NCI-H526 (cell line): ENCODE data around the gene RAMP3.
"Not testable (repeated sequence)": the region's sequence is repeated elsewhere in the genome, so short reads cannot be mapped to it uniquely, and the experiment has no call there.

Experiments used
- DNase-seq, 2 experiments: peaks; one replicate each; lab custom pipeline; 2025; lab: John Stamatoyannopoulos, UW

The RAMP3 gene, protein sequence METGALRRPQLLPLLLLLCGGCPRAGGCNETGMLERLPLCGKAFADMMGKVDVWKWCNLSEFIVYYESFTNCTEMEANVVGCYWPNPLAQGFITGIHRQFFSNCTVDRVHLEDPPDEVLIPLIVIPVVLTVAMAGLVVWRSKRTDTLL

DNA sequence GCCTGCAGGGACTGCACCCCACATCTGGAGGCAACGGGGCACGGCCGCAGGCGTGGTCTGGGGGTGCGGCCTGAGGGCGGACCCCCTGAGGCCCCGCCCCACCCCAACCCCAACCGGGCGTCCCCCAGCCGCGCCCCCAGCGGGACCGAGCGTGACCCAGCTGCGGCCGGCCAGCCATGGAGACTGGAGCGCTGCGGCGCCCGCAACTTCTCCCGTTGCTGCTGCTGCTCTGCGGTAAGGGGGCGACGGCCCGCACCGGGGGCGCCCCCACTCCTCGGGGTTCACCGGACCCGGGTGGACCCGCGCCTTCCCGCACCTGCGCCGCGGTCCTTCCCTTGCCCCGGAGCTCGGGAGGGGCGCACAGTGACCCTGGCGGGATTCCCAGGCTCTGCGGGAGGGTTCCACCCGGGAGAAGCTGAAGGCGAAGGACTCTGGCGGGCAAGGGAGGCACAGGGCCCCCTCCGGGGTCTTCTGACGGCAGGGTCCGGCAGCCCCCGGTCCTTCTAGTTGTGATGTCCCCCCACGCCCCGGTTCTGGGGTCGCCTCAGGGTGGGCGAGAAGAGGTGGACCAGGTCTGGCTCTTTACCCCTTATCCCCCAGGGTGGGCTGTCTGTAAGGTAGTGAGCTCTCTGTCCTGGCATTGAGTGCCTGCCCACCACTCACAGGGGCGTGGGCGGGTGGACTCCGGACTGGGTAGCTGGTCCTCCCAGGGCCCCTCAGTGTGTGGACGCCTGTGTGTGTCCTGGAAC is at the start of gene RAMP3:
RAMP3 (plus strand) TSS at position 139 of the 749 bp plus-strand sequence; CDS start at position 177, 38 bp downstream.
- no peak for DNase-seq

DNA sequence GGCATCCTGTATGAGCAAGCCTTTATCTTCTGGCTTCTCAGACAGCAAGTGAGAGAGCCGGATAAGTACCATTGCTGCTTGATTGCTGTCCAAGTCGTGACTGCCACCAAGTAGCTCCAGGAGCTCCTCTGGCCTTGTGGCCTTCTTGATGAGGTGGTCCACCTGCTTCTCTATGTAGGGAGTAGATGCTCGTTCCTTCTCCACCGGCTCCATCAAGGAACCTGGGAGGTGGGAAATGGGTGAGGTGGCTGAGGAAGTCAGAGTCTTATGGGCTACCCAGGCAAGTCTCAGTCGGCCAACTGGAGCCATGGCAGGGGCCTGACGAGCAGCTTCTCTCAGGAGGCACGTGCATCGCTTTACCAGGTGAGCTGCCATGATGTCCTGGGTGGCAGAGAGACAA is 48.7 kb upstream of the RAMP3 start:
- DNase-seq = no peak

DNA sequence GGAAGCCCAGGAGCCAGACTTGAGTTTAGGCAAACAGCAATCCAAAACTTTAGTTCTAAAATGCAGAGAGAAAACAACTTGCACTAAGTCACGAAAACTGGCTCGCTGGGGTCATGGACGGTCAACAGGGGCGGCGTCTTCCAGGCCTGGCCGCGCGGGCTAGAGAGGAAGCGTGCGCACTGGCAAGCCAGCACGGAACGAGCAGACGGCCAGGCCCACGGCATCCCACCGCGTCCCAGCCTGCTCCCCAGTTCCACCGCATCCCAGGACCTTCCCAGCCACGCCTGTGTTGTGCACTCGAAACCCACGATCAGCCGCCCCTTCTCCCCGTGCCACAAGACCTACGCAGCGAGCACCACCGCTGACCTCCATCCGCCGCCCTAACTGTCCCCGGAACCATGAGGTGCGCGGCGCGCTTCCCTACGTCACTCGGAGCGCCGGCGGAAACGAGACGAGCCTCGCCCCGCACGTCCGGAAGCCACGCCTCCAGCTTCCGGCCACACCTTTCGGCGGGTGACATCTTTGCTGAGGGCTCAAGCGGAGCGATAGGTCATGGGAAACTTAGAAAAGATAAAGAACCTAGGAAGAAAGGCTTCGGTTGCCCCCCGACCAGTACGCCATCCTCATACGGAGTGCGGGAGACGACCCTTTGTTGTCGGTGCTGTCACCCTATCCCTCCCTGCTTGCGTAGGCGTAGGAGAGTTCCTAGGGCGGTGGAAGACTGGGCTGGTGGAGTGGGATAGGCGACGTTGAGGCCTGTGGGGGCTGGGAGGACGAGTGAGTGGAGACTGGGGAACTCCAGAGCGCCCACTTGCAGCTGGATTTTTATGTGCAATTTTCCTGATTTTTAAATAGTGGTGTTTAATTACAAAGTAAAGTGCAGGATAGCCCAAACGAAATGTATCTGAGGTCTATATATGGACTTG is 46.0 kb upstream of the RAMP3 start, which contains the start of gene TBRG4:
TBRG4 (minus strand) TSS at position 400 of the 926 bp plus-strand sequence. CDS start 2,460 bp downstream, outside the sequence.
- peak; percentile 93 to 97 for DNase-seq

DNA sequence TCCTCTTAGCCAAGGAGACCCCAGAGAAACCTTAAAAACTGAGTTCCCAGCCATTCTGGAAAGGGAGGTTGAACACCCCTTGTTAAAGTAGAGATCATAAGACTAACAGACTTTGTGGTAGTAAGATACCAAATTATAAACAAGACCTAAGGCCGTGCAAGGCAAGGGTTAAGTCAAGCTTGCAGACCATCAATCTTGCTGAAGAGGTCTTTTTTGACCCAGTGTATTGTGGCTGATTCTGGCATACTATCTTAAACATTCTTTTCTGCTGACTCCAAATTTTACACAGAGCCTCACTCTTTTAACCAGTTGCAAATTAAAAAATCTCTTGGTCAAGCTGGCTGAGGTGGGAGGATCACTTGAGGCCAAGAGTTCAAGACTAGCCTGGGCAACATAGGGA is 44.9 kb upstream of the RAMP3 start:
- no peak for DNase-seq

DNA sequence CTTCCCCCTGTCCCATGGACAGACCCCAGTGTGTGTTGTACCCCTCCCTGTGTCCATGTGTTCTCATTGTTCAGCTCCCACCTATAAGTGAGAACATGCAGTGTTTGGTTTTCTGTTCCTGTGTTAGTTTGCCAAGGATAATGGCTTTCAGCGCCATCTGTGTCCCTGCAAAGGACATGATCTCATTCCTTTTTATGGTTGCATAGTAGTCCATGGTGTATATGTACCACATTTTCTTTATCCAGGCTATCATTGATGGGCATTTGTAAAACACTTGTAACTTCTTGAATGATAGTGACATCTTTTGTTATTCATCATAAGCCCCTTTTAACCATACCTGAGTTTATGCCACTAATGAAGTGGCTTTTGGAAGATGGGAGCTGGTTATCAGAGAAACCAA is 43.3 kb upstream of the RAMP3 start:
- DNase-seq = not testable (repeated sequence)

DNA sequence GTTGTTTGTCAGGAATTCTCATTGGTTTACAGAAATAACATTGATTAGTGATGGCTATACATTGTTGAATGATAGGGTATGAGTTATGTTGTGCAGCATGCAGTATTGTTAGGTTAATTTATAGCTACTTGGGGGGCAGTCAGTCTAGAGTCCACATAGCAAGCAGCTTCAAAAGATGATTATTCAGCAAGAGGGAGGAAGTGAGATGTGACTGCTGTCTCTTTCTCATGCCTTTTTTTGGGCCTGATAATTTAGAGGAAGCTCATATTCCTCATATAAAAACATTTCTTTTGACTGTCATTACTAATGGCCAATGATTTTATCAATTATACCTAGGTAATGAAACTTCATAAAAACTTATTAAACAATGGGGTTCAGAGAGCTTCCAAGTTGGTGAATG is 42.7 kb upstream of the RAMP3 start:
- DNase-seq = no peak

DNA sequence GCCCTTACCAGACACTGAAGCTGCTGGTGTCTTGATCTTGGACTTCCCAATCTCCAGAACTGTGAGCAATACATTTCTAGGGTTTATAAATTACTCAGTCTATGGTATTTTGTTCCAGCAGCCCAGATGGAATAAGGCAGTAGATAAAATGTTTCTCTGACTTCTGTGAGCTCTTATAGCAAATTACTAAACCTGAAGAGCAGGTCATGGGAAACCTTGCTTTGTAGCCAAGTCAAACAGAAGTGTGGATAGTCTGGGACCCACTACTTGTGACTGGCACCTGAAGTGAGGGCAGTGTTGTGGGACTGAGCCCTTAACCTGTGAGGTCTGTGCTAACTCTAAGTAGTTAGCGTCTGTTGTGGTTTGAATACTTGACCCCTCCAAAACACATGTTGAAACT is 41.5 kb upstream of the RAMP3 start:
- no peak for DNase-seq

DNA sequence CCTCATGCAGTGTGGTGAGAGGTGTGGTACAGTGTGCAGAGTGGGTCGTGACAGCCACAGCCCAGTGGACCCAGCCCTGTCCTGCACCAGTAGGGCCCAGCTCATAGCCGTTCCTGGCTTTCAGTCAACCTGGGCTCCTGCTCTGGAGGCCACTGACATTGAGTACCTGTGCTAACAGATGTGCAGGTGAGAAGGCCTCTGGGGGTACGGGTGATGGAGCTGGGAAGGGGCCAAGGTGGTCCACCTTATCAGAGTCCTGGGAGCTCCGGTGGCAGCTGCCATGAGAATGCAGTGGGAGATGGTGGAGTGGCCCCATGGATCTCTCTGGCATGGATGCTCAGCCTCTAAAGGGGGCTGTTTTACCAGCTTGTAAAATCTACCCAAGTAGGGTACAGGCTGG is 40.0 kb upstream of the RAMP3 start:
- no peak for DNase-seq

DNA sequence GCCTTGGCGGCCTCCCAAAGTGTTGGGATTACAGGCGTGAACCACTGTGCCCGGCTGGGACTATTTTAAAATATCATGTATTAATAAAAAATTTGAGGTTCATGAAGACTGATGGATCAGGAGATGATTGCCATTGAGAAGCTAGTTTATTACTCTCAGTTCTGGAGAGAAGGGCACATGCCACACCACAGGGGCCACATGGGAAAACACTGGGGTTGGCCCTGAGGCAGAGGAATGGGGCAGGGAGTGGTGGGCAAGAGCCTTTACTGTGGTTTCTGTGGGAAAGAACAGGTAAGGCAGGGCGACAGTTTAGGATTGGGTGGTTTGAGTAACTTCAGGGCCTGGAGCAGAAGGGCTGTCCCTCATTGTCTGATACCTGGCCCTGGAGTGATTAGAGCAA is 39.3 kb upstream of the RAMP3 start:
- no peak for DNase-seq

DNA sequence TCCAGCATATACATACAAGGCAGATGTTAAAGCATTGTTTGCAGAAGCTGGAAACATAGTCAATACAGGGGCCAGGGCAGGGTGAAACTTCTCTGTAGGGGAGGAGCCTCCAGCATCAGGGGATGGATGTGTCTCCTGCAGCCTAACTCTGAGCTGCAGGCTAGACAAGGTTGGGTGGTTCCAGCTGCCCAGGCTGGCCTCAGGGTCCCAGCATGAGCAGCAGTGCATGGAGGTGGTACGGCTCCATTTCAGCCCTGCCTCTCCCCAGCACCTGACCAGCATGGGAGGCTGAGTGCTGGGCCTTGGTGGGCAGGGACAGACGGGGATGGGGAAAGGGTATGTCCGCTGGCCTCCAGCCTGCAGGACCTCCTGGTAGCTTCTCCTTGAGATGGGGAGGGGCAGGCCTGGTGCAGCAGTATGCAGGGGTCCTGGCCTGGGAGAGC is 38.7 kb upstream of the RAMP3 start:
- DNase-seq = no peak

DNA sequence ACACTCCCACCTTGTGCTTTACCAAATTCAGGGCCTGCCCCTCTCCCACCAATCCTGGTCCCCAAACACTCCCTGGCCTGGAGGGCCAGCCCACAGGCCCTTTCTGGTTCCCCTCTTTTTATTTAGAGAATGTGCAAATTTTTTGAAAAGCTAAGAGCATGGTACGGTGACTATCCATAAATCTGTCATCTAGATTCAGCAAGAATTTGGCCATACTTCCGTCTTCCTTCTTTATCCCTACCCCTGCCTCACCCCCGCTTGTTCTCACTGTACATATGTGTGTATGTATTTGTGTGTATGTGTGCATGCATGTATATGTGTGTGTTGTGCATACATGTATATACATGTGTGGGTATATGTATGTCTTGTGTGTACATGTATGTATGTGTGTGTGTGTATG is 38.0 kb upstream of the RAMP3 start:
- no peak for DNase-seq

DNA sequence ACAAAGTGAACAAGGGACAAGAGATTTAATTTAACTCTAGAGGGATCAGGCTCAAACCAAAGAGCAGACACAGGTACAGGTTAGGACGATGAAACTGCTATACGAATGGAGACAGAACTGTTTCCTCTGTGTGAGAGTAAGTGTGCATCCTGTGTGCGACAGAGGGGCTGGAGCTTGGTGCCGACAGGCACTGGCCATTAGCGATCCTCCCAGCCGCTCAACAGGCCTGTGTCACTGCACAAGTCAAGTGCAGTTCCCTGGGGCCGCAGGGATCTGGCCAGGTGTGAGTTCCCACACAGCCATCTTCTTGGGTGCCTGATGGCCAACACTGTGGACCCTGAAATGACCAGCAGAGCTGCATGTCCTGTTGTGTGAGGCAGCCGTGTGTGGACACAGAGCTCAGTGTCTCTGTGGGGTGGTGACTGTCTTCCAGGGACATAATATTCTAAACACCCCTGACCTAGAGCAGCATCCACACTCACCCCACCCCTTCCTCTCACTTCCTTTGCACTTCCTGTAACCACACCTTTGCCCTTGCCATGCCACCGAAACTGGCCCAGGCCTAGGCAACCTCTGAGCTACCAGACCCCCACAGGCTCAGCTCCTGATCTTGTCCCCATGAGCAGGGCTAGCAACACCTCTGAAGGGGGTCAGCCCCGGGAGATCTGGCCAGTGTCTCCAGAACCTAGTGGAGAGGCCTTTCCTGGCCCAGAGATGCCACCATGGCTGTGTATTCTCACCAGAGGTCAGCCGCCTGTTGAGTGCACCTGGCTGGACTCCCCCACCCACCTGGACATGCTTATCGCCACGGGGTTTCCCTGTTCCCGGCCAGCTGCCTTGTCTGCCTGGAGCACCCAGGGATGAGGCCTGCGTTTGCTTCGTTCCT is 34.4 kb upstream of the RAMP3 start:
- DNase-seq = no peak

DNA sequence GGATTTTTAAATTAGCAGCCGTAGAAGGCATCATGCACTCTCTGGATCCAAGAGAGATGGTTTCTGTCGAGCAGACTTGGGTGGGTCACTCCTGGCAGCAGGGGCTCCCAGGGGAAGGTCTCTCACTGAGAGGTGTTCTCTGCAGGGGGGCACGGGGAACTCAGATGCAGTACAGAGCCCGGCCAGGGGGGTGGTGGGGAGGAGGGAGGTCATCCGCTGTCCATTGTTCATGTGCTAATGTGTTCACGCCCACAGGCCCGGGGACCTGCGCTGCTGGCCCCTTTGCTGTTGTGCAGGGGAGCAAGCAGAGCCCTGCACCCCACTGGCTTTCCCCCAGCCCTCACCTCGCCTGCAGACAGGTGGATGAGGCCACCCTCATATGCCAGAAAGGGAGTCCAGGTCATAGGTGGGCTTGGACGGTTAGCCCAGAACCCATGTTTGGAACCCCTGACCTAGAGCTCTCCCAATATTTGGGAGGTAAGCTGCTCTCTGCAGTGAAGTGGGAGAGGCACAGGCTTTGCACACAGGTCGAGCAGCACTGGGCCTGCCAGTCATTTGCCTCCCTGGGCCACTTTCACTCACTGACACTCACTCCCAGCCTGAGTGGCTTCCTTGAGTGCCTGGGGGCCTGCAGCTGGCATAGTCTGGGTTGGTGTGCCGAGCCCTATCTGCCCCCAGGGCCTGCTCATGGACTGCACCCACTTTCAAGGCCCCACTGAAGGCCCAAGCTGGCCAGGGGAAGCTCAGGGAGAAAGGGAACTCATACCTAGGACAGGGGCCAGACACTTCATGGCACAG is 33.5 kb upstream of the RAMP3 start:
- DNase-seq = no peak

DNA sequence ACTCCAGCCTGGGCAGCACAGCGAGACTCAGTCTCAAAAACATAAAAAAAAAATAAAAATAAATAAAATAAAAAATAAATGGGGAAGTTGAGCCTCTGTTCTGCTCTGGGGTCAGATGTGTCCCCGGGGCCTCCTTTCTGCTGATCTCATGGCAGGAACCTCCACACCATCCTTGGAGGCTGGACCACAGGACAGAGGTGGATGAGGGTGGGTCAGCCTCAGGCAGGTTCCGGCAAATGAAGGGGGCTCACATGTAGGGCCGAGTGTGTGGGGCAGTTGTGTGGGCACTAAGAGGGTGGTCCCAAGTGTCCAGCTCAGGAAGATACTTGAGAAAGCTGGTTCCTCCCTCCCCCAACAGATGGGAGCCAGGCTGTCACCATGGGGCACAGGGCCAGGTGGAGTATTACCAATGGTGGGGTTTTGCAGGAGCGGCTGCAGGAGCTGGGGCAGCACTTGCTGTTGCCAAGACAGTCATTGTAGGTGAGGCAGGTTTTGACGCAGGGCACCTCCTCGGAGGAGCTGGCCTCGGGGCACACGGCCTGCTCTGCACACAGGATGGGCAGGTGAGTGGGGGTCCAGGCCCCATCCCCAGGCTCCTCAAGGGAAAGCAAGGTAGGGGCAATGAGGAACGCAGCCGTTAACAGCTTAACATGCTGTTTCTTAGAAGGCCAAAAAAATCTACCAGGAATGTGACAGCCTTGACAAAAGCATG is 32.2 kb upstream of the RAMP3 start:
- DNase-seq = no peak

DNA sequence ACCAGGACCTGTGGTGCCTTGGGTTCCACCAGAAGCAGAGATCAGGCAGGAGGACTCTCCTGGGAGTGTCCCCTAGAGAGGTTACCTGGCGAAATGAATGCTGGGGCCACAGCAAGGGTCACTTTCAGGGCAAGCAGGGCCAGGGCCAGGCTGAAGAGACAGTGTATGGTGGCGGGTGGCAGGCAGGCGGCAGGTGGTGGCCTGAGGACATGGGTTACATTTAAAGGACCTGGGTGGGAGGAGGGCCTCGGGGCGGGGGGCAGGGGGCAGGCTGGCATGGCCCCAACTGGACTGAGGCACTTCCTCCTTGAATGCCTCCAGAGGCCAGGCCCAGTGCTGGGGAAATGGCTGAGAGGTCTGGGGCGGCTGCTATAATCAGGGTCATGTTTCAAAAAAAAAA is 31.4 kb upstream of the RAMP3 start:
- no peak for DNase-seq

DNA sequence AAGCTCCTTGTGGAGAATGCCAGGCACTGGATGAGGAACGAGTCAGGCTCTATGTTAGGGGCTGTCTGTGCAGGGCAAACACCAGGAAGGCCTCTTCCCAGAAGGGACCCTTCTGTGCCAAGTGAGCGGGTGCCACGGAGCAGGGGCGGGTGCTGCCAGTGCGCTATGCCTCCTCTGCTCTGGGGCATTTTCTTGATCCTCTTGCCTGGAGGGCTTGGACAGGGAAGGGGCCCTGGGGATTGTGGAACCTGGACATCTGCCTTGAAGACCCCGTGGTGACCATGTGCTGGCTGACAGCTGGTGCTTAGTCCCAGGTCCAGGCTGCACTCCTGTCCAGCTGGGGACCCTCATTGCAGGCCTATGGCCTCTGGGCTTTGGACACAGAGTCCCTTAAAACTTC is 30.7 kb upstream of the RAMP3 start:
- DNase-seq = no peak

DNA sequence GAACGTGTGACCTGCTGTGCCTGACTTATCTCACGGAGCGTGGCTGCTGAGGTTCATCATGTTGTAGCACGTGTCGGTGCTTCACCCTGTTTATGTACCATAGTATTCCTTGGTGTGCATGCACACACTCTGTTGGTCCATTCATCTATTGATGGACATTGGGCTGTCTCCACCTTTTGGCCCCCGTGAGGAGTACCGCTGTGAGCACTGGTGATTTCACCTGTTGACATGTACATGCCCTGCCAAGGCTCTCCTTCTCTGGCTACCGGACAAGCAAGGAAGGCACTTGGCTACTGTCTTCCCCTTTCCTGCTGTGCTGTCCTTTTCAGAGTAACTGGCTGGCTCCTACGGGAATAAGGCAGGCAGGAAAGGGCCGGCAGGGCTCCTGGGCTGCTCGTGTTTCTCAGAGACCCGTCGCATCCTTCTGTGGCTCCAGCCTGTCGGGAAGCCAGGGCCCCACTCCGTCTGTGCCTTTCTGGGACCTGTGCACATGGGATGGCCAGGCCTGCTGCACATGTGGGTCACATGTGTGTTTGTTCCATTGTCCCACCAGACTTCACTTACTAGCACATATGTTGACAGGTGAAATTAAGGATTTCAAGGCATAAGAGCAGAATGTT is 28.3 kb upstream of the RAMP3 start:
- no peak for DNase-seq

DNA sequence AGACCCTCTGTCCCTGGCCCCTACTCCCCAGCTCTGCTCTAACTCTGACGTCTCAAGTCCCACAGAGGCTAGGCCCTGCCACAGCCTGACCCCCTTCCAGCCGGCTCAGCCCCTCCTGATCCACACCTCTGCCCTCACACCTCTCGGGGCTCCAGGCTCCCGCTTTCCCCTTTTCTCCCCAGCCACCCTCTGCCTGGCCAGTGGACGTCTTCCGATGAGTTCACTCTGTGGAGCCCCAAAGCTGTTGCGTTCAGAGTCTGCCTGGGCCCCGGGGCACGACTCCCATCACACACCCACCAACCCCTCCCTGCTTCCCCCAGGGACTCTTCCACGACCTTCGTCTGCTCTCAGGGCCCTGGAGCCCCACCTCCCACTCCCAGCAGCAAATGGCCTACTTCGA is 27.7 kb upstream of the RAMP3 start:
- no peak for DNase-seq

DNA sequence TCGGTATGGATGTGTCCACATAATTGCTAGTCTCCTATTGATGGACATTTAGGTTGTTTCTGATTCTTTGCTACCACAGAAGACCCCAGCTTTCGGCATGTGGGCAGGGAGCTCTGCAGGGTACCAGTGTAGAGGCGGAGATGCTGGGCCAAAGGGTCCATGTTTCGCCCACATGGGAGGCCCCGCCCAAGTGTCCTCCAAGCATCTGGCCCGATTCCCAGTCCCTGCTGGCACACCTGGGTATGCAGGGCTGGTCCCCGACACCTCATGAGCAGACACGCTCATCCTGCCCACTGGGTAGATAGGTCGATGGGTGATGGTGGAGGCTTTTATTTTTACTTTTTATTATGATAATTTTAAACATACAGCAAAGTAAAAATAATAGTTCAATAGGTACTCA is 26.7 kb upstream of the RAMP3 start:
- DNase-seq = no peak

DNA sequence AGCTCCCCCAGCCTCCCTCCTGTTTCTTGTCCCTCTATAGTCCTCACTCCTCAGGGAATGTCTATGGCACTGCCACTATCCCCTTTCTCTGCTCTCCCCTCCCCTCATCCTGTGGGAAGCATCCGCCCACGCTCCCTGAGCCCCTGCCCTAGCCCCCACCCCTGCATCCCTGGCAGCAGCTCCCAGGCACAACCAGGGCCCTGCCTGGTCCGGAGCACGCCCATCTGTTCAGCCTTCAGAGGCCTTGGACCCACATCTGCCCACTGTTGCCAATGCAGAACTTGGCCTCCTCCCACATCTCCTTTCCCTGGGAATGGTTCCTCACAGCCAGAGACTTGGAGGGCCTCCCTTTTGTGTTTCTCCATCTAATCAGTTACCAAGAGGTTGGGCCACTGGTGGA is 25.7 kb upstream of the RAMP3 start:
- DNase-seq = no peak
